ENCODE data around the gene FAM174B.
"Not testable (repeated sequence)": the region's sequence is repeated elsewhere in the genome, so short reads cannot be mapped to it uniquely, and the experiment has no call there.

FAM174B gene

GRCh38 chr15:92617549-92618520 lies 37.7 kb downstream of the FAM174B start:
- no peak for DNase-seq

- no peak for DNase-seq
These were observed 38.7 kb downstream of the FAM174B start for GRCh38 chr15:92616621-92617548.

- no peak for DNase-seq
These were observed 40.5 kb downstream of the FAM174B start for GRCh38 chr15:92614791-92615785.

- no peak for DNase-seq
These were observed 41.3 kb downstream of the FAM174B start for GRCh38 chr15:92614301-92614700.

- DNase-seq, result no peak
These were observed 41.7 kb downstream of the FAM174B start for GRCh38 chr15:92613841-92614240.

GRCh38 chr15:92612891-92613290 lies 42.7 kb downstream of the FAM174B start:
- no peak for DNase-seq

DNA sequence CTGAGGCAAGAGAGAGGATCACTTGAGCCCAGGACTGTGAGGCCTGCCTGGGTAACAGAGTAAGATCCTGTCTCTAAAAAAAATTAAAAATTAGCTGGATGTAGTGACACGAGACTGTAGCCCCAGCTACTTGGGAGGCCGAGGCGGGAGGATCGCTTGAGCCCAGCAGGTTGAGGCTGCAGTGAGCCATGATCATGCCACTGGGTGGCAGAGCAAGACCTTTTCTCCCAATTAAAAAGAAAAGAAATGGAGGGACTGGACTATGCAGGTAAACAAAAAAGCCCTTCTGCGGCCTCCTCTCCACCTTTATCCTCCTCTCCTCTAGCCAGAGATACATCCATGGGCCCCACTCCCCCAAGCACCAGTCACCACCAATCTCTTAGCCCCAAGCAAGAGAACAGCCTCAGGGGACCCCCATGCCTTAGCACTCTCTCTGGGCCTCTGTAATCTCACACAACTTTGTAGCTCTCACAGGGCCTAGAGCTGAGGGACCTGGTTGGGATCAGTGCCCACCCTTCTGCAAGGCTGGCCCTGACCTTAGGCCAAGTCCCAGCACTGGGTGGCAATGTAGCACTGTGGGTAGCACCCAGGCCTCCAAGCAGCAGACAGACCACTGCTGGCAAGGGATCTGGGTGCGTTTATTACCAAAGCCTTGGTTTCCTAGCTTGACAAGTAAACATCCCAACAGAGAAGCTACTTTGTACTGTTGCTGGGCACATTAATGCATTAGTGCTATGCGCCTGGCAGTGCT lies 43.4 kb downstream of the FAM174B start:
- DNase-seq, result no peak

DNA sequence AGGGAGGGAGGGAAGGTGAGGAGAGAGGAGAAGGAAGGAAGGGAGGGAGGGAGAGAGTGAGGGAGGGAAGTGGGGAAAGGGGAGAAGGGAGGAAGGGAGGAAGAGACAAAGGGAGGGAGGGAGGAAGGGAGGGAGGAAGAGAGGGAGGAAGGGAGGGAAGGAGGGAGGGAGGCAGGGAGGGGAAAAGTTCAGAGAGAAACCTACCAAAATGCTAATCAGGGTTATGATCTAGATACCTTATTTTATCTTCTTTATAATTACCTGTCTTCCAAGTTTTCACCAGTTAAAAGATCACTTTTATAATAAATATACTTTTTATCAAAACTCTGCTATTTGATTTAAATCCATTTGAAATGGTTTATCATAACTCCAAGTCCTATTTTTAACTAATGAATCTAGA lies 44.4 kb downstream of the FAM174B start:
- DNase-seq, result no peak

GRCh38 chr15:92610101-92610520 lies 45.5 kb downstream of the FAM174B start:
- no peak for DNase-seq

- DNase-seq, result no peak
These were observed 46.5 kb downstream of the FAM174B start for GRCh38 chr15:92608866-92609700.

- not testable (repeated sequence) for DNase-seq
These were observed 48.8 kb downstream of the FAM174B start for GRCh38 chr15:92606836-92607150.

DNA sequence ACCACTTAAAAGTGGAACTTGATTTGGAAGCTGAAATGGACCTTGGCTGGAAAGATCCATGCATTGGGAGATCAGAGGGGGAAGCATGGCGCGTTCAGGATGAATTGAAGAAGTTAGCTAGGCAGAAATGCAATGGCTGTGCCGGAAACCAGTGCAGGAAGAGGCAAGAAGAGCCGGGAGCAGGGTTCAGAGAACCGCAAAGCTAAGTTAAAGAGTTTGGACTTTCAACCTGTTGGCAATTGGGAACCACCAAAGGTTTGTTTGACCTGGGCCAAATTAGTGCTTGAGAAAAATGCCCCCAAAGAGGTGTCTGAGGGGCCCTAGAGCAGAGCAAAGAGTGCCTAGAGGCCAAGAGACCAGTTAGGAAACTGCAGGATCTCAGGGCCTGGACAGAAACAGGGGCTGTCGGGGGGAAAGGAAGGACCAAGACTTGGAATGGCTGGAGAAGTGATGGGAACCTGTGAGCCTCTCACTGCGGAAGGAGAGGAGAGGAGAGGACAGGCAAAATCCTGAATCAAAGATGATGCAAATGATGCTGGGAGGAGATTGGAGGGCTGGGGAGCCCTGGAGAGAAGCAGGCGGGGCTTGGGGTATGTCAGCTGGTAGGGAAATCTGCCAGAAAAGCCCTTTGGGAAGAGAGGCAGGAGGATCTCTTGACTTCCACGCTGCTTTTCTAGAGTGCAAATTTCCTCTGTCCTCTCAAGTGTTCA lies 49.3 kb downstream of the FAM174B start:
- no peak for DNase-seq

DNA sequence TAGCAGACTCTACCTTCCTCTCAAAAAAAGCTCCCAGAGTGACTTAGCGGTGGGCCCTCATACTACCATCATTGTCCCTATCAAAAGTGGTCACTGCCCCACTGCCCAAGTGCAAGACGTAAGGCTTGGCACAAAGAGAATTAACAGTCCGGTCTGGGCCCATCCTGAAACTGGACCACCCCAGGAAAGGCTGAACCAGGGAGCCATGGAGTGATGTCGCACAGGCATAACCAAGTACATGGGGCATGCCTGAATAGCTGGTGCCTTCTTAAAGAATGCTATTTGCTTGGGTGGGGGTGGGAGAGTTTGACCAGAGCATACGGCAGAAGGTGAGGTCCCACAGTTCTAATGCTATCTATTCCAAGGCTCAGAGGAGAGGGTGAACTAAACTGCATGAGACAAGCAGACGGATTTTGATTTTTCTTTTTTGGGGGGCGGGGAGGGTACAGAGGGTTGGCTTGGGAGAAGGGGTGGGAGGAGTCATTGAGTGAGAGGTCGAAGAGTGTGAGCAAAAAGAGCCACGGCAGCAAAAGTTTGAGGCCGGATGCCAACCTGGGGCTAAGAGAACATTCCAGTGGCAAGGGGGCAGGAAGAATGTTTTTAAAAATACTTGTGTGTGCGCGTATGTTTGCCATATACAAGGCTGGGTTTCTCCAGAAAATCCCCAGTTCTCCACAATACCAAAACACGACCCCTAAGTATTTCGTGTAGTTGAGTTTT lies 50.2 kb downstream of the FAM174B start:
- no peak for DNase-seq

DNA sequence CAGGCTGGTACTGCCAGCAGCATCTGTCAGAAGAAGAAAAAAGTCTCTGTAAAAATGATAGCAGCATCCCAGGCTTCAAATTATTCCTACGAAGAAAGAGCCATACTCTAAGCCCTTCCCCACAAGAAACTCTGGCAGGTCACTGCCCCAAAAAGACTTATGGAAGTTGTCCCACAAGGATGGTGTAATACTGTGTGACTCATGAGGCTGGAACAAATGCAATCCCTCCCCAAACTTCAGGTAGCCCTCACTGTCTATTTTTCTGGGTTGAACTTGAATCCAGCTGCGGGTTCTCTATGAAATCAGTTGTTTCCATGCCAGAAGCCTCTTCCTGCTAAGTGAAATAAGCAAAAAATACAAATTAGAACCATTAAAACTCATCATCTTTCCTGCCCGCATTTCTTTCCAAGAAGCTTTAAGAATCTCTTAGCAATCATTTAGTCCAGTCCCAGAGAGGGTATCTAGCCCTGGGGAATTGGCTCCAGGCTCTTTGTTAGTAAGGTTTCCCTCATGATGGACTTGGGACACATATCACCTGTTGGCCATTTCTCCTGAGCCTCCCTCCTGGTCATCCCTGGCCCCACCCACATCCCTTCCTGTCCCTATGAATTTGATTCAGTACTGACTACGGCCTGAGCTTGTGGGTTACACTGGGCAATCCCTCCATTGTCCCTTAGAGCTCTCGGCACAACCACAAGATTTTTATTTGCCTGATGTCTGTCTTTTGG lies 51.7 kb downstream of the FAM174B start:
- no peak for DNase-seq

GRCh38 chr15:92603278-92603677 lies 52.3 kb downstream of the FAM174B start:
- no peak for DNase-seq

GRCh38 chr15:92602267-92602593 lies 53.3 kb downstream of the FAM174B start:
- no peak for DNase-seq

- no peak for DNase-seq
These were observed 53.8 kb downstream of the FAM174B start for GRCh38 chr15:92601592-92602266.

GRCh38 chr15:92600856-92601255 lies 54.7 kb downstream of the FAM174B start:
- no peak for DNase-seq
